B cell (primary cell): ENCODE data around the gene CEND1. TPM values are rescaled to one million over a fixed set of nuclear protein-coding genes. Genes with fewer than 3 reads are reported as not detected.

ENCODE experiments used
- ATAC-seq: fragments of 200-7000 bp; cut with Tn5 transposase; one replicate; pipeline ENCODE4 v1.10.0; 2021; ENCODE audit warnings: low read depth, mild to moderate bottlenecking, moderate number of reproducible peaks, moderate library complexity
- CTCF ChIA-PET: fragments of 350-600 bp; sonication (Branson Sonifier 250); formaldehyde crosslinking; loops from one replicate; lab custom pipeline; 2021; ENCODE audit warnings: antibody characterized with exemption, inconsistent platforms; lab: Charles Lee
- POLR2A ChIA-PET: fragments of 350-600 bp; sonication (Branson Sonifier 250); formaldehyde crosslinking; loops from one replicate; lab custom pipeline; 2021; ENCODE audit warnings: antibody characterized with exemption; lab: Charles Lee
- DNase-seq: peaks from one replicate; pipeline ENCODE4 v3.0.0; 2013
- H2AFZ ChIP-seq: 2 replicates; pipeline ENCODE4 v1.6.1; 2012; ENCODE audit warnings: mild to moderate bottlenecking, low read depth, low read length; ENCODE audit not compliant: insufficient read depth, poor library complexity, severe bottlenecking
- H3K27ac ChIP-seq, 2 donors: 1 replicate in 1 of 2; 2 replicates in 1 of 2; pipeline ENCODE4 v1.5.1; 2012 to 2013; ENCODE audit warnings: low read length in 2 of 2, mild to moderate bottlenecking in 2 of 2, moderate library complexity in 1 of 2
- H3K27me3 ChIP-seq, 4 experiments: fragments of 200-600 bp in 1 of 4; sonication (generic) in 1 of 4; replicated peaks in 1 of 4; 1 replicate in 2 of 4; 2 replicates in 2 of 4; pipeline versions ENCODE4 v1.6.1 to v1.7.0; 2013 to 2016; ENCODE audit warnings: low read length in 3 of 4, mild to moderate bottlenecking in 2 of 4, mixed read lengths in 1 of 4, moderate library complexity in 1 of 4; ENCODE audit not compliant: insufficient read depth in 4 of 4, control insufficient read depth in 3 of 4; ENCODE audit errors: control extremely low read depth in 1 of 4
- H3K36me3 ChIP-seq, 2 experiments: replicated peaks in 1 of 2; 1 replicate in 1 of 2; 2 replicates in 1 of 2; pipeline versions ENCODE4 v1.6.1 to v1.7.1; 2013; ENCODE audit warnings: low read length in 1 of 2; ENCODE audit not compliant: insufficient read depth in 2 of 2, control insufficient read depth in 1 of 2; ENCODE audit errors: control extremely low read depth in 1 of 2, extremely low read depth in 1 of 2
- H3K4me1 ChIP-seq, 2 donors: fragments of 200-600 bp in 1 of 2; sonication (generic) in 1 of 2; 1 replicate in 1 of 2; 2 replicates in 1 of 2; pipeline versions ENCODE4 v1.5.1 to v1.6.1; 2013 to 2017; ENCODE audit warnings: low read length in 2 of 2; ENCODE audit not compliant: control insufficient read depth in 2 of 2, insufficient read depth in 2 of 2
- H3K4me2 ChIP-seq: replicated peaks from 2 replicates; pipeline ENCODE3; 2012; ENCODE audit warnings: mild to moderate bottlenecking, low read depth, low read length; ENCODE audit not compliant: poor library complexity, severe bottlenecking
- H3K4me3 ChIP-seq, 5 experiments: fragments of 200-600 bp in 1 of 5; sonication (generic) in 1 of 5; 1 replicate in 3 of 5; 2 replicates in 2 of 5; pipeline versions ENCODE4 v1.5.1 to v1.7.0; 2011 to 2016; ENCODE audit warnings: low read length in 4 of 5, mild to moderate bottlenecking in 4 of 5, low read depth in 2 of 5, control low read depth in 1 of 5, moderate library complexity in 1 of 5; ENCODE audit not compliant: insufficient read depth in 1 of 5; ENCODE audit errors: control extremely low read depth in 1 of 5, extremely low read depth in 1 of 5
- H3K79me2 ChIP-seq: fragments of 200-600 bp; sonication (generic); one replicate; pipeline ENCODE4 v1.6.0; 2016; ENCODE audit warnings: low read length; ENCODE audit not compliant: control insufficient read depth, insufficient read depth
- H3K9ac ChIP-seq: fragments of 200-600 bp; sonication (generic); 2 replicates; pipeline ENCODE4 v1.6.1; 2017; ENCODE audit warnings: mild to moderate bottlenecking, low read length, moderate library complexity
- H3K9me3 ChIP-seq, 3 donors: one replicate each; pipeline versions ENCODE4 v1.6.1 to v1.7.1; 2013; ENCODE audit warnings: low read length in 2 of 3; ENCODE audit not compliant: control insufficient read depth in 2 of 3, insufficient read depth in 1 of 3; ENCODE audit errors: control extremely low read depth in 1 of 3
- H4K20me1 ChIP-seq: 2 replicates; pipeline ENCODE4 v1.6.0; 2012; ENCODE audit warnings: mild to moderate bottlenecking, low read length; ENCODE audit not compliant: insufficient read depth, control insufficient read depth, poor library complexity, severe bottlenecking
- H3K27ac Mint-ChIP-seq: one replicate; pipeline ENCODE4 v1.8.0; 2021; ENCODE audit warnings: mixed read lengths
- H3K27me3 Mint-ChIP-seq: one replicate; pipeline ENCODE4 v1.8.0; 2021; ENCODE audit warnings: mixed read lengths
- H3K4me1 Mint-ChIP-seq: one replicate; pipeline ENCODE4 v1.8.0; 2021; ENCODE audit warnings: mixed read lengths
- H3K4me3 Mint-ChIP-seq: one replicate; pipeline ENCODE4 v1.8.0; 2021; ENCODE audit warnings: mixed read lengths
- H3K9me3 Mint-ChIP-seq: one replicate; pipeline ENCODE4 v1.8.0; 2022; ENCODE audit warnings: mixed read lengths; ENCODE audit not compliant: insufficient read depth
- EZH2 ChIP-seq: IDR thresholded peaks from 2 replicates; pipeline ENCODE4 v1.6.1; 2012; ENCODE audit warnings: borderline replicate concordance, low read depth, mild to moderate bottlenecking, moderate library complexity, low read length; ENCODE audit not compliant: insufficient read depth, poor library complexity, severe bottlenecking
- WGBS: methylation state at CpG from one replicate; pipeline ENCODE4 v1.1.5; 2013; ENCODE audit warnings: missing lambda C conversion rate; ENCODE audit not compliant: insufficient coverage; 5-methylcytosine and 5-hydroxymethylcytosine counted together
- intact Hi-C: fragments of 100-400 bp; cut with micrococcal nuclease; formaldehyde crosslinking; loops from one replicate; pipeline ENCODE4 v1.10.0; 2022
- polyA plus RNA-seq: library from polyadenylated mRNA; depleted of rRNA; stranded (reverse); fragments of >200 nt; gene quantifications from 2 replicates; pipeline ENCODE4 v1.2.3, GENCODE V29; 2012
- total RNA-seq, 2 donors: library from RNA; stranded (reverse); fragments of 120-200 nt in 1 of 2; gene quantifications; 1 replicate in 1 of 2; 2 replicates in 1 of 2; pipeline versions ENCODE4 v1.2.3 to v1.2.4, GENCODE V29; 2013 to 2022
- TF ChIP-seq, protein P1 (sequence below): fragments of 200-600 bp; IDR thresholded peaks from one replicate; pipeline ENCODE4 v1.8.0; 2022; ENCODE audit warnings: antibody characterized with exemption, mild to moderate bottlenecking

Gene CEND1
- total and polyA plus RNA-seq, 2 donors (not counting 1 experiment from before 2014, with no cell fraction given): 0.13 to 0.39 TPM

DNA sequence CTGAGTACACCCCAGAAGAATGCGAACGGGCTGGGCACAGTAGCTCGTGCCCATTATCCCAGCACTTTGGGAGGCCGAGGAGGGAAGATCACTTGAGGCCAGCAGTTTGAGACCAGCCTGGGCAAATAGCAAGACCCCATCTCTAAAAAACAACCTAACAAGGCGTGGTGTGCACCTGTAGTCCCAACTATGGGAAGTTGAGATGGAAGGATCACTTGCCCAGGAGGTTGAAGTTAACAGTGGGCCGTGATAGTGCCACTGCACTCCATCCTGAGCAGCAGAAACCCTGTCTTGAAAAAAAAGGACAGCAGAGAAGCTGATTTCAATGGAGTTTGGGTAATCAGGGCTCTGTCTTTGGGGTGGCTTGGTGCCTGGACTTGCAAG is 23.2 kb upstream of the CEND1 start:
- POLR2A ChIA-PET: no interaction called here
- Histone ChIP-seq H3K4me1 (peaks cover 21 to 26% of the 10 kb centered on the region in 2 donors), H3K36me3 (peaks cover 2 to 24% of the 10 kb centered on the region in 2 experiments), H3K27me3 (no peaks in the 10 kb centered on the region), H4K20me1 (peaks cover 36% of the 10 kb centered on the region), H3K27ac (no peak overlapping the region), H3K9ac (no peak overlapping the region), H3K4me3 (no peak overlapping the region), H2AFZ (no peak overlapping the region), H3K79me2 (peaks cover 24% of the 10 kb centered on the region), H3K9me3 (no peaks in the 10 kb centered on the region), H3K4me2 (no peak overlapping the region)
- no peak overlapping the region for H3K4me3 Mint-ChIP-seq
- ATAC-seq (no peak), DNase-seq (no peak)
- 95% methylated on average over 5 of the region's 6 CpGs for WGBS
- no peaks in the 10 kb centered on the region for H3K9me3 Mint-ChIP-seq
- intact Hi-C loops: no loop called here
- TF ChIP-seq, protein P1, sequence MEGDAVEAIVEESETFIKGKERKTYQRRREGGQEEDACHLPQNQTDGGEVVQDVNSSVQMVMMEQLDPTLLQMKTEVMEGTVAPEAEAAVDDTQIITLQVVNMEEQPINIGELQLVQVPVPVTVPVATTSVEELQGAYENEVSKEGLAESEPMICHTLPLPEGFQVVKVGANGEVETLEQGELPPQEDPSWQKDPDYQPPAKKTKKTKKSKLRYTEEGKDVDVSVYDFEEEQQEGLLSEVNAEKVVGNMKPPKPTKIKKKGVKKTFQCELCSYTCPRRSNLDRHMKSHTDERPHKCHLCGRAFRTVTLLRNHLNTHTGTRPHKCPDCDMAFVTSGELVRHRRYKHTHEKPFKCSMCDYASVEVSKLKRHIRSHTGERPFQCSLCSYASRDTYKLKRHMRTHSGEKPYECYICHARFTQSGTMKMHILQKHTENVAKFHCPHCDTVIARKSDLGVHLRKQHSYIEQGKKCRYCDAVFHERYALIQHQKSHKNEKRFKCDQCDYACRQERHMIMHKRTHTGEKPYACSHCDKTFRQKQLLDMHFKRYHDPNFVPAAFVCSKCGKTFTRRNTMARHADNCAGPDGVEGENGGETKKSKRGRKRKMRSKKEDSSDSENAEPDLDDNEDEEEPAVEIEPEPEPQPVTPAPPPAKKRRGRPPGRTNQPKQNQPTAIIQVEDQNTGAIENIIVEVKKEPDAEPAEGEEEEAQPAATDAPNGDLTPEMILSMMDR: no peak
- TF ChIP-seq EZH2: no peak
- no peaks in the 10 kb centered on the region for H3K27me3 Mint-ChIP-seq
- peaks cover 32% of the 10 kb centered on the region for H3K4me1 Mint-ChIP-seq
- no peak overlapping the region for H3K27ac Mint-ChIP-seq
- CTCF ChIA-PET: no interaction called here

GRCh38 chr11:812390-812789 is 22.5 kb upstream of the CEND1 start:
- no peak for TF ChIP-seq EZH2
- TF ChIP-seq, protein P1: no peak
- ATAC-seq (no peak), DNase-seq (no peak)
- Histone ChIP-seq H3K4me2 (no peak overlapping the region), H4K20me1 (peaks cover 36% of the 10 kb centered on the region), H3K4me1 (peaks cover 21 to 26% of the 10 kb centered on the region in 2 donors), H3K27me3 (no peaks in the 10 kb centered on the region), H3K36me3 (peaks cover 2 to 24% of the 10 kb centered on the region in 2 experiments), H3K9ac (no peak overlapping the region), H3K79me2 (peaks cover 27% of the 10 kb centered on the region), H2AFZ (no peak overlapping the region), H3K9me3 (no peaks in the 10 kb centered on the region), H3K4me3 (no peak overlapping the region), H3K27ac (no peak overlapping the region)
- 100% methylated on average over 2 of the region's 3 CpGs for WGBS
- Mint-ChIP-seq H3K9me3 (no peaks in the 10 kb centered on the region), H3K4me3 (peak overlapping the region; percentile 49), H3K4me1 (peaks cover 36% of the 10 kb centered on the region), H3K27me3 (no peaks in the 10 kb centered on the region), H3K27ac (peak overlapping the region; percentile 53)
- intact Hi-C loops: no loop called here
- CTCF ChIA-PET: interaction anchor here (0.9 kb wide), 1 partner anchor 16 kb away, joined by 3 read pairs; no protein-coding TSS in a partner anchor
- POLR2A ChIA-PET: no interaction called here
